NCI-H1930 (cell line): Measurements from ENCODE around the gene USP17L30.
"Not testable (repeated sequence)": the region's sequence is repeated elsewhere in the genome, so short reads cannot be mapped to it uniquely, and the experiment has no call there.

Experiments used
- DNase-seq, 2 experiments: peaks; one replicate each; lab custom pipeline; 2025; lab: John Stamatoyannopoulos, UW

The USP17L30 gene

GRCh38 chr4:9362829-9363228, at the start of gene USP17L30:
Gene USP17L30, plus strand, starts transcription at chr4:9363129. Its CDS starts 0 bp downstream, at chr4:9363129.
- DNase-seq, result not testable (repeated sequence)

- not testable (repeated sequence) for DNase-seq
These were observed 38.7 kb upstream of the USP17L30 start for GRCh38 chr4:9324191-9324590.

- DNase-seq, result not testable (repeated sequence)
These were observed 38.1 kb upstream of the USP17L30 start, which contains the start of gene USP17L24 for GRCh38 chr4:9324865-9325264. Gene USP17L24, plus strand, starts transcription at chr4:9325165. Its CDS starts 0 bp downstream, at chr4:9325165.

GRCh38 chr4:9329611-9330010, 33.3 kb upstream of the USP17L30 start, which contains the start of gene USP17L25:
Gene USP17L25, plus strand, starts transcription at chr4:9329911. Its CDS starts 0 bp downstream, at chr4:9329911.
- not testable (repeated sequence) for DNase-seq

- DNase-seq, result not testable (repeated sequence)
These were observed 28.6 kb upstream of the USP17L30 start, which contains the start of gene USP17L26 for GRCh38 chr4:9334358-9334757. Gene USP17L26, plus strand, starts transcription at chr4:9334658. Its CDS starts 0 bp downstream, at chr4:9334658.

- not testable (repeated sequence) for DNase-seq
These were observed 23.8 kb upstream of the USP17L30 start, which contains the start of gene USP17L5 for GRCh38 chr4:9339103-9339502. Gene USP17L5, plus strand, starts transcription at chr4:9339403. Its CDS starts 0 bp downstream, at chr4:9339403.

- not testable (repeated sequence) for DNase-seq
These were observed 19.1 kb upstream of the USP17L30 start, which contains the start of gene USP17L27 for GRCh38 chr4:9343848-9344247. Gene USP17L27, plus strand, starts transcription at chr4:9344148. Its CDS starts 0 bp downstream, at chr4:9344148.

- DNase-seq, result not testable (repeated sequence)
These were observed 14.3 kb upstream of the USP17L30 start, which contains the start of gene USP17L28 for GRCh38 chr4:9348593-9348992. Gene USP17L28, plus strand, starts transcription at chr4:9348893. Its CDS starts 0 bp downstream, at chr4:9348893.

GRCh38 chr4:9350866-9351265, 12.1 kb upstream of the USP17L30 start:
- DNase-seq, result not testable (repeated sequence)

GRCh38 chr4:9353338-9353737, 9.6 kb upstream of the USP17L30 start, which contains the start of gene USP17L29:
Gene USP17L29, plus strand, starts transcription at chr4:9353638. Its CDS starts 0 bp downstream, at chr4:9353638.
- not testable (repeated sequence) for DNase-seq

- DNase-seq, result not testable (repeated sequence)
These were observed 17.0 kb downstream of the USP17L30 start for GRCh38 chr4:9379881-9380280.

- peak in 1 of 2 experiments; percentile 1 for DNase-seq
These were observed 18.1 kb downstream of the USP17L30 start for GRCh38 chr4:9381012-9381534.

GRCh38 chr4:9384126-9384525, 21.2 kb downstream of the USP17L30 start:
- DNase-seq, result no peak

GRCh38 chr4:9389001-9389400, 26.1 kb downstream of the USP17L30 start:
- DNase-seq, result not testable (repeated sequence)

- DNase-seq, result not testable (repeated sequence)
These were observed 42.8 kb downstream of the USP17L30 start for GRCh38 chr4:9405774-9406173.

- DNase-seq, result not testable (repeated sequence)
These were observed 43.6 kb downstream of the USP17L30 start for GRCh38 chr4:9406491-9406890.

- no peak for DNase-seq
These were observed 46.9 kb downstream of the USP17L30 start for GRCh38 chr4:9409793-9410192.
